ENCODE results near the gene VEZF1. TPM values are rescaled to one million over a fixed set of nuclear protein-coding genes. Genes with fewer than 3 reads are reported as not detected.

The VEZF1 gene
- total and polyA plus RNA-seq, 2 donors (not counting 3 experiments of a cell fraction or from before 2014, with no cell fraction given) = 27.8 to 59.0 TPM

GRCh38 chr17:57984261-57984890, 3.7 kb downstream of the VEZF1 start:
- H3K4me1 ChIP-seq (ENCODE audit: control insufficient read depth, extremely low read depth, insufficient read depth, low read length) = peaks cover 31% of the 10 kb centered on the region
- CTCF ChIA-PET = interaction anchor here (1.9 to 3.2 kb wide), 6 partner anchors 11 to 125 kb away, joined by 6 to 46 read pairs (median 18); no protein-coding TSS in a partner anchor

DNA sequence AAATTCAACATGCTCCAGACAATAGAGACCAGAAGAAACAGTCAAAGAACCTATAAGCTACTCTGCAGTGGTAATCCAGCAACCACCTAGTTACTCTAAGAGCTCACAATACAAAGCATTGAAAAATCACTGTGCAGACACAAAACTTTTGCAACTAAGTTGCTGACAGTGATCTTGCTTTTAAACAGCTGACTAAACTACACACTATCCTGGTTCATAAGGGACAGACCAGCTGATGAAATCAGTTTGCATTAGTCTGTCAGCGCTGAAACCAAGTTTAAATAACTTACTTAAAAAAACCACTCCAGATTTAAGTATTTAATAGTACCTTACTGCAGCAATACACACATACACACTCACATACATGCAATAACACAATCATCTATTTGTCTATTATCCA, 4.6 kb downstream of the VEZF1 start:
- no peak overlapping the region for H3K27ac ChIP-seq (ENCODE audit: insufficient read depth, low read depth, low read length)

More at GRCh38 chr17:57984261-57984890, 3.7 kb downstream of the VEZF1 start:
- BruUV-seq (replicated peaks) = no TSS peak
- Histone ChIP-seq H3K4me2 (ENCODE audit: insufficient read depth, low read length) (peak overlapping the region; percentile 97), H3K79me2 (ENCODE audit: control insufficient read depth, insufficient read depth, low read length) (peaks cover 69% of the 10 kb centered on the region), H3K27me3 (ENCODE audit: control insufficient read depth in 2 of 2, insufficient read depth in 2 of 2, low read length in 2 of 2) (no peaks in the 10 kb centered on the region), H2AFZ (ENCODE audit: low read depth, low read length) (no peak overlapping the region), H3K9ac (replicated peaks; ENCODE audit: extremely low read depth, insufficient read depth, low read length) (no peak overlapping the region), H4K20me1 (replicated peaks; ENCODE audit: control insufficient read depth, extremely low read depth, insufficient read depth, low read length) (no peaks in the 10 kb centered on the region), H3K27ac (ENCODE audit: insufficient read depth, low read depth, low read length) (no peak overlapping the region), H3K9me3 (replicated peaks; ENCODE audit: control insufficient read depth, insufficient read depth, low read length) (no peaks in the 10 kb centered on the region), H3K36me3 (ENCODE audit: control insufficient read depth in 2 of 2, extremely low read depth in 1 of 2, insufficient read depth in 2 of 2, low read length in 2 of 2) (peaks cover 5 to 14% of the 10 kb centered on the region in 2 experiments), H3K9me1 (replicated peaks; ENCODE audit: control insufficient read depth, extremely low read depth, insufficient read depth, low read length) (no peaks in the 10 kb centered on the region), H3K4me3 (replicated peaks in 1 of 3; ENCODE audit: insufficient read depth in 1 of 3, low read depth in 1 of 3, low read length in 3 of 3) (no peak overlapping the region)
- no peak for FAIRE-seq
- intact Hi-C loops (cut with micrococcal nuclease) (loop anchor here (2.0 kb wide), 1 partner anchor 14 kb away; no protein-coding TSS in a partner anchor), dilution Hi-C loops (cut with MboI; ENCODE audit: extremely low pct_ligation_motif_present, low sequenced_read_pairs) (loop anchor here (25.0 kb wide), 1 partner anchor 122 kb away; the partner anchor contains the start of gene MRPS23)
- POLR2A ChIA-PET = interaction anchor here (1.2 kb wide), 1 partner anchor 28 kb away, joined by 3 read pairs; no protein-coding TSS in a partner anchor
- TF ChIP-seq POLR2AphosphoS5 (IDR thresholded peaks at IDR 0.05; ENCODE audit: insufficient read depth, low read depth, low read length) = no peak
- no peak for TF ChIP-seq FOS (IDR thresholded peaks at IDR 0.05; ENCODE audit: borderline replicate concordance, insufficient read depth, low read length)
- TF ChIP-seq JUN (IDR thresholded peaks at IDR 0.05; ENCODE audit: borderline replicate concordance, insufficient read depth, insufficient read length, low read depth) = no peak
- no peak for TF ChIP-seq GATA2 (IDR thresholded peaks at IDR 0.05; ENCODE audit: insufficient read depth, insufficient read length, low read depth, low read length)
- TF ChIP-seq POLR2A (IDR thresholded peaks at IDR 0.05; ENCODE audit: low read depth, low read length) = no peak
- TF ChIP-seq EZH2 (IDR thresholded peaks at IDR 0.05; ENCODE audit: borderline replicate concordance, low read depth, low read length, severe bottlenecking) = no peak
- no peak for TF ChIP-seq MYC (IDR thresholded peaks at IDR 0.05; ENCODE audit: low read depth, low read length)
- no peak for DNase-seq (ENCODE audit: low read depth, low spot score)

More for the DNA sequence above, 4.6 kb downstream of the VEZF1 start:
- peak overlapping the region; percentile 4 for H3K4me2 ChIP-seq (ENCODE audit: insufficient read depth, low read length)
- DNase-seq (ENCODE audit: low read depth, low spot score) (no peak), FAIRE-seq (no peak)
- no TSS peak for BruUV-seq (replicated peaks)
- H4K20me1 ChIP-seq (replicated peaks; ENCODE audit: control insufficient read depth, extremely low read depth, insufficient read depth, low read length) = no peaks in the 10 kb centered on the region
- TF ChIP-seq, protein P1, sequence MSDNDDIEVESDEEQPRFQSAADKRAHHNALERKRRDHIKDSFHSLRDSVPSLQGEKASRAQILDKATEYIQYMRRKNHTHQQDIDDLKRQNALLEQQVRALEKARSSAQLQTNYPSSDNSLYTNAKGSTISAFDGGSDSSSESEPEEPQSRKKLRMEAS (IDR thresholded peaks at IDR 0.05; ENCODE audit: insufficient read depth, insufficient read length) = no peak
- TF ChIP-seq JUN (IDR thresholded peaks at IDR 0.05; ENCODE audit: borderline replicate concordance, insufficient read depth, insufficient read length, low read depth) = no peak
- TF ChIP-seq FOS (IDR thresholded peaks at IDR 0.05; ENCODE audit: borderline replicate concordance, insufficient read depth, low read length) = no peak
- no peak for TF ChIP-seq POLR2AphosphoS5 (IDR thresholded peaks at IDR 0.05; ENCODE audit: insufficient read depth, low read depth, low read length)
- TF ChIP-seq, protein P2, sequence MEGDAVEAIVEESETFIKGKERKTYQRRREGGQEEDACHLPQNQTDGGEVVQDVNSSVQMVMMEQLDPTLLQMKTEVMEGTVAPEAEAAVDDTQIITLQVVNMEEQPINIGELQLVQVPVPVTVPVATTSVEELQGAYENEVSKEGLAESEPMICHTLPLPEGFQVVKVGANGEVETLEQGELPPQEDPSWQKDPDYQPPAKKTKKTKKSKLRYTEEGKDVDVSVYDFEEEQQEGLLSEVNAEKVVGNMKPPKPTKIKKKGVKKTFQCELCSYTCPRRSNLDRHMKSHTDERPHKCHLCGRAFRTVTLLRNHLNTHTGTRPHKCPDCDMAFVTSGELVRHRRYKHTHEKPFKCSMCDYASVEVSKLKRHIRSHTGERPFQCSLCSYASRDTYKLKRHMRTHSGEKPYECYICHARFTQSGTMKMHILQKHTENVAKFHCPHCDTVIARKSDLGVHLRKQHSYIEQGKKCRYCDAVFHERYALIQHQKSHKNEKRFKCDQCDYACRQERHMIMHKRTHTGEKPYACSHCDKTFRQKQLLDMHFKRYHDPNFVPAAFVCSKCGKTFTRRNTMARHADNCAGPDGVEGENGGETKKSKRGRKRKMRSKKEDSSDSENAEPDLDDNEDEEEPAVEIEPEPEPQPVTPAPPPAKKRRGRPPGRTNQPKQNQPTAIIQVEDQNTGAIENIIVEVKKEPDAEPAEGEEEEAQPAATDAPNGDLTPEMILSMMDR (IDR thresholded peaks at IDR 0.05; ENCODE audit: extremely low read depth in 1 of 2, insufficient read depth in 1 of 2, low read depth in 1 of 2, low read length in 2 of 2) = no peak
- no peak for TF ChIP-seq GATA2 (IDR thresholded peaks at IDR 0.05; ENCODE audit: insufficient read depth, insufficient read length, low read depth, low read length)
- TF ChIP-seq MYC (IDR thresholded peaks at IDR 0.05; ENCODE audit: low read depth, low read length) = no peak
- TF ChIP-seq EZH2 (IDR thresholded peaks at IDR 0.05; ENCODE audit: borderline replicate concordance, low read depth, low read length, severe bottlenecking) = no peak
- TF ChIP-seq POLR2A (IDR thresholded peaks at IDR 0.05; ENCODE audit: low read depth, low read length) = no peak
- H2AFZ ChIP-seq (ENCODE audit: low read depth, low read length) = no peak overlapping the region
- ChIA-PET POLR2A (no interaction called here), CTCF (interaction anchor here (0.7 to 1.3 kb wide), 2 partner anchors 16 to 125 kb away, joined by 4 to 7 read pairs; no protein-coding TSS in a partner anchor)
- intact Hi-C loops (cut with micrococcal nuclease) = no loop called here
- no peaks in the 10 kb centered on the region for H3K27me3 ChIP-seq (ENCODE audit: control insufficient read depth in 2 of 2, insufficient read depth in 2 of 2, low read length in 2 of 2)
- no peak overlapping the region for H3K9ac ChIP-seq (replicated peaks; ENCODE audit: extremely low read depth, insufficient read depth, low read length)
- H3K4me3 ChIP-seq (replicated peaks in 1 of 3; ENCODE audit: insufficient read depth in 1 of 3, low read depth in 1 of 3, low read length in 3 of 3) = no peak overlapping the region
- H3K36me3 ChIP-seq (ENCODE audit: control insufficient read depth in 2 of 2, extremely low read depth in 1 of 2, insufficient read depth in 2 of 2, low read length in 2 of 2) = peaks cover 9 to 14% of the 10 kb centered on the region in 2 experiments
- dilution Hi-C loops (cut with MboI; ENCODE audit: extremely low pct_ligation_motif_present, low sequenced_read_pairs) = loop anchor here (25.0 kb wide), 1 partner anchor 121 kb away; the partner anchor contains the start of gene MRPS23
- H3K9me3 ChIP-seq (replicated peaks; ENCODE audit: control insufficient read depth, insufficient read depth, low read length) = no peaks in the 10 kb centered on the region
- no peaks in the 10 kb centered on the region for H3K9me1 ChIP-seq (replicated peaks; ENCODE audit: control insufficient read depth, extremely low read depth, insufficient read depth, low read length)
- peaks cover 22% of the 10 kb centered on the region for H3K4me1 ChIP-seq (ENCODE audit: control insufficient read depth, extremely low read depth, insufficient read depth, low read length)
- H3K79me2 ChIP-seq (ENCODE audit: control insufficient read depth, insufficient read depth, low read length) = peaks cover 70% of the 10 kb centered on the region

Measured in endothelial cell of umbilical vein (primary cell).